Amygdala (tissue), 56 donors: Measurements from ENCODE around the gene RHBDL3.
"Not testable (repeated sequence)": the region's sequence is repeated elsewhere in the genome, so short reads cannot be mapped to it uniquely, and the experiment has no call there.

Source experiments
- DNase-seq, 56 donors: peaks; one replicate each; lab custom pipeline; 2025; lab: John Stamatoyannopoulos, UW

Gene RHBDL3

DNA sequence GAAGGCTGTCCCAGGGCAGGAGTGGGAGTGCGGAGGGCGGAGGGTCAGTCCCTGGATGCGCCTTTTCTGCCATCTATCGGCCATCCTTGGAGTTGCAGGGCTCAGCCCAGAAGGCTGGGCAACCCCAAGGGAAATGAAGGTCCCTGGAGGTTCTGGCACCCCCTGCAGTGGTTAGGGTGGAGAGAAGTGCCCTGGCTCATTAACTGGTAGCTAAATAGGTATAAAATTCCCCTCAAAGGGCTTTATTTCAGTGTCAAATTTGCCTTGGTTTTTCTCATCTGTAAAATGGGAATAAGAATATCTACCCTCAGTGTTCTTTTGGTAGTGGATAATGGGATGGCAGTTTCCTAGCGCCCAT, 53.9 kb downstream of the RHBDL3 start:
- peak in 46 of 56 donors; percentile 5 to 79 (median 38) for DNase-seq

DNA sequence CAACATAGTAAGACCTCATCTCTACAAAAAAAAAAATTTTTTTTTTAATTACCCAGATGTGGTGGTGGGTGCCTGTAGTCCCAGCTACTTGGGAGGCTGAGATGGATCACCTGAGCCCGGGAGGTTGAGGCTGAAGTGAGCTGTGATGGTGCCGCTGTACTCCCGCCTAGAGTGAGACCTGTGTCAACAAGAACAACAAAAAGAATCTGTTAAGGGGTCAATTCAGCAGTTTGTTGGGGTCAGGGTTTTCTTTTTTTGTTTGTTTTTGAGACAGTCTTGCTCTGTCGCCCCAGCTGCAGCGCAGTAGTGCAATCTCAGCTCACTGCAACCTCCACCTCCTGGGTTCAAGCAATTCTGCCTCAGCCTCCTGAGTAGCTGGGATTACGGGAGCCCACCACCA, 54.4 kb downstream of the RHBDL3 start:
- not testable (repeated sequence) for DNase-seq

- no peak for DNase-seq
These were observed 55.2 kb downstream of the RHBDL3 start for GRCh38 chr17:32320847-32321246.

GRCh38 chr17:32323046-32323445, 57.4 kb downstream of the RHBDL3 start:
- DNase-seq: no peak

GRCh38 chr17:32323811-32324491, 58.3 kb downstream of the RHBDL3 start:
- DNase-seq: peak in 31 of 56 donors; percentile 7 to 71 (median 24)

DNA sequence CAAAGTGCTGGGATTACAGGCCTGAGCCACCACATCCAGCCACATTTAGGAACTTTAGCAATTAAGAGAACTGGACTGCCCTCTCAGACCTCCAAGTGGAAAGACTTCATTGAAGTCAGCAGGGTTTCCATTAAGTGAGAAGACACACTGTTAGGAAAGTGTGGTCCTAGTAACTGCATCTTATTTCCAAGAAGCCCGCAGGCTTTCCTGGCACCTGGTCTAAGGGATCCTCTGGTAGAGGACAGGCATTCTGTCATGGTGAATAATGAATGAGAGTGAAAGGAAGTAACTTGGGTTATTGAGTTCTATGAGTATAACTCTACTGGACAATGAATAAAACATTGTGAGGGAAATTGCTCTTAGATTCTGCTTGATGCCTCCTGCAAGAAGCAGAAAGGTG, 62.3 kb downstream of the RHBDL3 start:
- DNase-seq: no peak

DNA sequence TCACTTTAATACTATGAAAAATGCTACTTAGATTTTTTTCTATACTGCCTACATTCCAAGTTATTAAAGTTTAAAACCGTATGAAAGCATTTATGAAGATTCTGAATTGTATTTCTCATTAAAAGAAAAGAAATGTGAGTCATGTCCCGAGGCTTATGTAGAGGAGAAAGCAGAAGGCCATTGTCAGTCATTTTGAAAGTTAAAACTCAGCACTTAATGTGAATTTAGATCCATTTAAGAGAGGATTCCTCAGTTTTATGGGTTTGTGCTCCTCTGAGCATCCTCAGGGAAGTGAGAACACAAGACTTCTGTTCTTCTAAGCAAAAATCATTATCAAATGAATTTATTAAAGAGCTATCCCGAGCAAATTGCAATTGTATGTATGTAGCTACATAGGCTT, 64.5 kb downstream of the RHBDL3 start:
- no peak for DNase-seq

DNA sequence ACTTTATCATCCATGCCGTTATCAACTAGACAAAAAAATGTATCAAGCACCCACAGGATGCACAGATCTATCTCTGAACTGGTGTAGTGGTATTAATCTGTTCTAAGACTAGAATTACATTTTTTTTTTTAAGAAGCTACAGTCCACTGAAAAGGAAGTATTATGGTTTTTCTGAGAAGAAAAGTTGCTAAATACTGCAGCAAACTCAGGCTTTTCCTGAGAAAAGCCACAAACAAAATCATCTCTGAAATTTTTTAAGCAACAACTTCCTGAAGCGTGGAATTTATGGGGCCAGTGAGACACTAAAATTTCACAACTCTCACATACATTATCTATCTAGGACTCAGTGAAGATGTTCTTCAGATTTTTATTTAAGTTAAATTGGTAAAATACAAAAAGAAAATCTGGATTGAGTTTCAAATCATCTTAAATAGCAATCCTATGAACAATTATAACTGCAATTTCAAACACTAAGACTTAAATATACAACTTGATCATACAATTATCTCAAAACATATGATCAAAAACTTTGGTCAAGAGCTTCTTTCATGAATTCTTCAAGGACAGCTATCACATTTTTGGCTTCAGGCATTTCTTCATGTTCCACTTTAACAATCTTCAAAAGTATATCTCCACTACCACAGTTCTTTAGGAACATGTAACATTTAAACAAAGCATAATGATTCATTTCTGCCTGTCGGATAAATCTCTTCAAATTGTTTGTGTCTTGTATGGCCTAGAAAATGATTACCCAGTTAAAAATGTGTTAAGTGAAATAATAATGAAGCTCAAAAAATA, 65.8 kb downstream of the RHBDL3 start:
- no peak for DNase-seq

GRCh38 chr17:32333187-32333586, 67.6 kb downstream of the RHBDL3 start:
- no peak for DNase-seq

DNA sequence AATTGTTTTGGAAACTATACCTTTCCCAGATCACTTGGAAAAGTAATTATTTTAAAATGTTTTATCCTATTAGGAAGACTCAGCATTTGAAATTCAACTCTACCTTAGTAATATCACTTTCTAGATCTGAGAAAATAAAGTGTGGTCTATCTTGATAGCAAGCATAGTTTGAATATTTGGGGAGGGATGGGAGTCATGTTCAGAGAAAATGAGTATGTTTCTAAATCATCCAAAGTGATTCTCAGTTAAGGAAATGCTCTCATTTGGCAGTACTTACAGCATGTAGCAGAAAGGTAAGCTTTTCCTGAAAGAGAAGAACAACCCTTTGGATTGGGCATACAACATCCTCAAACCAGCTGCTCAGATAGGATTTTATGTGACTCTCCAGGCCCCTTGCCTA, 69.4 kb downstream of the RHBDL3 start:
- DNase-seq: no peak

- DNase-seq: no peak
These were observed 70.1 kb downstream of the RHBDL3 start for GRCh38 chr17:32335687-32336086.

- peak in 21 of 56 donors; percentile 7 to 55 (median 32) for DNase-seq
These were observed 75.7 kb downstream of the RHBDL3 start for GRCh38 chr17:32341141-32341856.

GRCh38 chr17:32341857-32342602, 76.4 kb downstream of the RHBDL3 start, which contains the start of gene C17orf75:
Gene C17orf75, minus strand, starts transcription at chr17:32342173. Its CDS starts 34 bp downstream, at chr17:32342139.
- DNase-seq: peak in 55 of 56 donors; percentile 31 to 83 (median 65)

- DNase-seq: no peak
These were observed 77.1 kb downstream of the RHBDL3 start for GRCh38 chr17:32342603-32343325.

DNA sequence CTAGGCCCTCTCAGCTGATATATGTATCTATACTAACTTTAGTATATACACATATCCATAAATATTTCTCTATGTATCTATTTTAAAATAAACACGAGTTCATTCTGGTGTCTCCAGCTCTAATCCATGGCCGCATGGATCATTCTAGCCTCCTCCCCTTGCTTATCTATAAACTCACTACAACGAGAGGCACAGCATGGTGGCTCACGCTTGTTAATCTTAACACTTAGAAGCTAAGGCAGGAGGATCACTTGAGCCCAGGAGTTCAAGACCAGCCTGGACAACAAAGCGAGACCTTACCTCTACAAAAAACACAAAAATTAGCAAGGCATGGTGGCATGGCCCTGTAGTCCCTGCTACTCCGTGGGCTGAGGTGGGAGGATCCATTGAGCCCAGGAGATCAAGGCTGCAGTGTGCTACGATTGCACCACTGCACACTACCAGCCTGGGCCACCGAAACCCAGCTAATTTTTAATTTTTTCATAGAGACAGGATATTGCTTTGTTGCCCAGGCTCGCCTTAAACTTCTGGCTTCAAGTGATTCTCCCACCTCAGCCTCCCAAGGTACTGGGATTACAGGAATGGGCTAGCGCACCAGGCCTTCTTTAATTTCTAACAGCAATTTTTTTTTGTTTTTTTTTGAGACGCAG, 80.4 kb downstream of the RHBDL3 start:
- no peak for DNase-seq

DNA sequence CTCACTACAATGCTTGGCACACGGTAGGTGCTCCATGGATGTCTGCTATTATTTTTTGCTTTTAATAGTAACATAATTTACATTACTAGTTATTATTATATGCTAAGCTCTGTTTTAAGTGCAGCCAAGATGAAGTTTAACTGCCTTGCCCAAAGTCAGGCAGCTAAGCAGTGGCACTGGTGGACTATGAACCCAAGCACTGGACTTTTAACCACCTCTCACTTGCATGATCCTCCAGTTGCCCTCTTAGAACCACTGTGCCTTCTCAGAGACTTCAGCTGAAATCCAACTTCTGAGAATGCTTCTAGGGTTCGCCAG, 82.8 kb downstream of the RHBDL3 start:
- no peak for DNase-seq

GRCh38 chr17:32349503-32349853, 83.8 kb downstream of the RHBDL3 start:
- DNase-seq: peak in 15 of 56 donors; percentile 5 to 45 (median 24)

- peak; percentile 22 to 96 (median 88) for DNase-seq
These were observed 84.4 kb downstream of the RHBDL3 start, which contains the start of gene ZNF207 for GRCh38 chr17:32349854-32350665. Gene ZNF207, plus strand, starts transcription at chr17:32350157. Its CDS starts 129 bp downstream, at chr17:32350286.
